HG03045 (cell line): ENCODE measurements around the gene POU2F1.

ENCODE experiments used
- ATAC-seq: cut with Tn5 transposase; IDR thresholded peaks from one replicate; pipeline ENCODE4 v1.9.1; 2021; ENCODE audit warnings: mild to moderate bottlenecking, moderate library complexity; ENCODE audit not compliant: unreplicated experiment

The POU2F1 gene

DNA sequence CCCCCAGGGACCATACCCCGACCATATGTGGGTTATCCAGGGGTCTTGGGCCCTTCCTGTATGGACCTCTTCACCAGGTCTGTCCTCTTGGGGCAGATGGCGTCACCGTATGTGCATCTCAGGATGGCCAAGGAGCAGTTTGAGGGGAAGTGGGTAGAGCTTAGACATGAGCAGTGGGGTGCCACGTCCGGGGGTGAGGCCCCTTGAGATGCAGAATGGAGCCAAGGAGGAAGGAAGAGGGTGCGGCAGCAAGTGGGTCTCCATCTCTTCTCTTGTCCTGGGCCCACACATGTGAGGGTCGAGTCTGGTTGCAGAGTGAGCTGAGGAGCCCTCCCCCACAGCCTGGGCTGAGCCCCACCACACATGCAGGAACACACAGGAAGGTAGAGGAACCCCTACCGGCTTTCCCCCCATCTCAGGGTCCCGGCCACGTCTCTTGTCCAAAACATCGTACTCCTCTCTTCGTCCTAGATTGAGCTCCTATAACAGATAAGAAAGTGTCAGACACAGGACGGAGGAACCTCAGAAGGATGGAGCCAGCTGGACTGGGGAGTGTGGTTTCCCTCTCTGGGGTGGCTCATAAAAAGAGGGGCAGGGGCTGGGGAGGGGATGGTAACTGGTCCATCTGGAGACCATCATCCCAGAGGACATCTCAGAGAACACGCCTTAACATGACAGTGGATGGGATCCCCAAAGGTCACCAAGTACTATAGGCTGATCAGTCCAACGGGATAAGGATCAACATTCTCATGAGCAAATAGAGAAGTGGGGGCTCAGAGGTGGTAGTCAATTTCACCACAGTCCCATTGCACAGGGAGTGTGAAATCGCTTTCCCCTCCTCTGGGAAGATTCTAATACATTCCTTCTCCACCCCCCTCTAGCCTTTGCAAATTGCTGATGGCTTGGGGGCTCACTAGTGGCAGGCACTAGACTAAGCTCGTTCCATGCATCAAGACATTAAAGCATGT, 217.8 kb downstream of the POU2F1 start:
- ATAC-seq: no peak

DNA sequence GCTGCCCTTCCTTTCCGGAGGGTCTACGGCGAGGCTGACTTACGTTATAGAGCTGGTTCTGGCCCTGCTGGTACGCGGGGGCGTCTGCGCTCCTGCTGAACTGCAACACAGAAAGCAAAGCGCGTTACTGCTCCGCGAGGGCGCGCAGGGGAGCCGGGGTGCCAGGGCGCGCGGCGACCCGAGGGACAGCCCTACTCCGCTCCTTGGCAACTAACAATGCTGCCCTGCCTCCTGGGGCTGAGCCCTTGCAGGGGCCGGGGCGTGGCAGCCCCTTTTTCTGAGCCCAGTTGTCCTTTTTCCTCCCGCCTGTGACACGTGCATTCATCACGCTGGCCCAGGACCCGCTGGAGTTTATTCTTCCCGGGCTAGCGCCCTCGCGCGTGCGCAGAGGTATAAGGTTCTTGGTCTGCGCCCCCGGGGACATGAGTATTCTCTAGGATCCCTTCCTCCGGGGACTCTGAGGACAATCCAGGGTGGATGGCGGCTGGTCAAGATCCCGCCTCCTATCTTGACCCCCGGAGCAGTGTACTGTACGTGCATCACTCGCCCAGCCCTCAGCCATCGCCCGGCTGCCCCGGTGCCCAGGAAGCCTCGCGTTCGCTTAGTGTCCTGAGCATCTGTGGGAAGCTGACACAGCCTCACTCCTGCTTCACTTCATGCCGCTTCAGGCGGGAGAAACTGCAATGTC, 218.8 kb downstream of the POU2F1 start:
- no peak for ATAC-seq

- ATAC-seq: no peak
Observed at GRCh38 chr1:167440345-167440744, 219.7 kb downstream of the POU2F1 start.

- no peak for ATAC-seq
Observed at GRCh38 chr1:167440776-167441175, 220.1 kb downstream of the POU2F1 start.

DNA sequence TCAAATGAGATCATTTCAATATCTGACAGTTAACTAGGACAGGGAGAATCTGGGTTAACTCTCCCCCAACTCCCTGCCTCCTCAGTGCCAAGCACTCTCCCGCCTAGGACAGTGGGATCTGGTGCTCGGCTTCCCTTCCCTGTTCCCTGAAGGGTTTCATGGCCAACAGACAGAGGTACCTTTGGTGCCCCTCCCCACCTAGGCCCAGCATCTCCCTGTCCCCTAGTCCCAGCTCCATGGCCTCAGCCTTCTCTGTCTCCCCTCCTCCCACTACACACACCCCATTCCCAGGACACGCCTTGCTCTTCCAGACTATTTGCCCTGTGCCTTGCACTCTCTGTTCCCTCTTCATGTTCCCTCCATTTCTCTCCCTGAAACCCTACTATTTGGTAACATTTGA, 220.5 kb downstream of the POU2F1 start:
- ATAC-seq: no peak

DNA sequence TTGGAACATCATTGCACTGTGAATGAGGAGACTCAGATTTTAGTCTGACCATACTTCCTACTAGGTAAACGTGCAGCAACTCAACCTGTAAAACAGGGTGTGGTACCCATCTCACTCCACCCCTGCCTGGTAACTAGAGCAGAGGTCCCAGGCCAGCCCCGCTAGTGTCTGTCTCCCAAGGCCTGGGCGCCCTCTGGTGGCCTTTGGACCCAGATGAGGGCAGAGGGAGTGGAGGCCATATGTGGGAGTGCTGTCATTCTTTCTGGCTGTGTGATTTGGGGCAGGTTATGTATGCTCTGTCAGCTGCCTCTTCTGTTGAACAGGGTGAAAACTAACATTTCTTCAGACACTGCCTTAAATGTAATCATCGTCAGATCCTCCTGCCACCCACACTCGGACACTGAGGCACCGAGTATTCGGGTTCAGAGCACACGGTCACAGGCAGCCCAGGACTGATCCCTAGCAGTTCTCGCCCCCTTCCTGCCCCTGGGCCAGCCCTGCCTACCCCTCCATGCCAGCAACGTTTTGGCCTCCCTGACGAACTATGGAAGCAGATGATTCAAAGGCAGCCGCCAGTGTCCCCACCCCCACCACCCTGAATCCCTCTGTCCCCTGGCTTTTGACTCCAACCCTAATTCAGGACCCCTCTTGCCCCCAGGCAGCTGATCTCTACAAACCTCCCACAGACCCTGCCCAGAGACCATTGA, 221.6 kb downstream of the POU2F1 start:
- ATAC-seq: peak; percentile 85

DNA sequence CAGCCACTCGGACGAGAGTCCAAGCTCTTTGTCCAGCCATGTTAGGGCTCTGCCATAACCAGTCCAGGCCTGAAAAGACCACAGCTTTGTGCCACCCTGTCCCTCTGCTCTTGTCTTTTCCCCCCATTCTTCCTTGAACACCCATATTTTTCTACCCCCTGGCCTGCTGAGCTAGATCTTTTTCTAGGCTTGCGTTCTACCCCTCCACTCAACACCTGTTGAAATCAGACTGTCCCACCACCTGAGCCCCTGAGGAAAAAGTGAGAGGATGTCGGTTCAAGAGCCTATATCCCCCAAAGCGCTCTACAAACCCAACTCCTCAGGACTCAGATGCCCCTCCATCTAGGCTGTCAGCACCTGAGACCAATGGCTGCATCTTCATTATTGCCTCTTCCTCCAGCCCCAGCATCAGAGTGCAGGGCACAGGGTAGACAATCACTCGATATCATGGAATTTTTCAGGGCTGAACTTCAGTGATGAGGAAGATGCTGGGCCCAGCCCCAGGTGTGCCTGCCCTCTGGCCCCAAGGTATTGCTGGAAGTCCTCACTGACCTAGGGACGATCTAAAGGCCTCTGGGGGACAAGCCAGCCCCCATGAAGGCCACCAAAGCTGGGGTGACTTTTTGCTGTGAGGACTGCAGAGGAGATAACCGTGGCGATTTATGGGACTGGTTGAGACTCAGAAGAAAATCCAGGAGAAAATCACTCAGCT, 222.3 kb downstream of the POU2F1 start:
- ATAC-seq: no peak

GRCh38 chr1:167443757-167444156, 223.1 kb downstream of the POU2F1 start:
- ATAC-seq: no peak

DNA sequence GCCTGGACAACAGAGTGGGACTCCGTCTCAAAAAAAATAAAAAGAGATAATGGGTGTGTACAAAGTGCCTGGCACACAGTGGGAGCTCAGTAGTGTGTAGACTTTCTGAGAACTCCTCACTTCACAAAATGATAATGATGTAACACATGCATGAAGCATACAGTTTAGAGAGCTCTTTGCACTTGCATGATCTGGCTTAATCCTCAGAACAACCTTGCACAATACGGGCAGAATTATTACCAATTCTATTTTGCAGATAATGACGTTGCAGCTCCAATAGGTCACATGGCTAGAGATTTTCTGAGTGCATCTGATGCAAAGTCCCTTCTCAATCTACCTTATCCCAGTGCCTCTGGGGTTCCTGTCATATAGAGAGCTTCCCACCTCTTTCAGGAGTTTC, 226.3 kb downstream of the POU2F1 start:
- ATAC-seq: no peak

DNA sequence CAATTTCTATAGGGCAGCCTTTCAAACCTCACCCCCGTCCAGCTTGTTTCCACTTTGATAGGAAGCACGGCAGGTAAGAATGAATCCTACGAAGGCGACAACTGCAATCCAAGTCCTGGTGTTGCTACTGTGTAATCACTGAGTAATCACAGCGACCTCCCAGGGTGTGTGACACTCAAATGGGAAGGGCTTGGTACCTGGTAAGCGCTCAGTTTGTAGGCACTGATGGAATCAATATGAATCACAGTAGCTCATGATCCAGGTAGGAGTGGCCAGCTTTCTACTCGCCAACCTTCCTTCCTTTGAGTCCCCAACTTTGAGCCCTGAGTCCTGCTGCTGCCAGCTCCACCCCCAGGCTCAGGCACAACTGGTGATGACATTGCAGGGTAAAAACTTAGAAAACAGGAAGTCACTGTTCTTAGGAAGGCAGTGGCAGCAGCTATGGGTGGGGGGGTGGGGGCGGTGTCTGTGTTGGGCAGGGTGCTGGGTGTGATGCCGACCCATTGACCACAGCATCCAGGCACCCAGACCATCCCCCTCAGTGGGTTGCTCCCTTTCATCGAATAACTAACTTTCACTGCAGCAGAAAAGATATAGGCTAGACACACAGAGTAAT, 226.9 kb downstream of the POU2F1 start:
- no peak for ATAC-seq

DNA sequence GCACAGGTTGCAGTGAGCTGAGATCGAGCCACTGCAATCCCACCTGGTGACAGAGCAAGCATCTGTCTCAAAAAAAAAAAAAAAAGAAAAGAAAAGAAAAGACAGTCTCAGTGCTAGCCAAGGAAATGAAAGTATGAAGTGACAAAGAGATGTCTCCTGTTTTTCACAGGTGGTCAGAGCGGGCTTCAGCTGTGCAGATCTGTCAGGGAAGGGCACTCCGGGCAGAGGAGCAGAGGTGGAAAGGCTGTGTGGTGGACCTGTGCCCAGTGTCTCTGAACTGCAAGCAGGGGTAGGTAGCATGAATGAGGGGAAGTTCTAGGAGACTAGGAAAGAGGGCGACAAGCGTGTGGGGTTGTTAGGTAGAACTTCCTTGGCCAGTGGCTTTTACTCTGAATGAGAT, 230.2 kb downstream of the POU2F1 start:
- ATAC-seq: no peak

GRCh38 chr1:167452483-167452882, 231.8 kb downstream of the POU2F1 start:
- no peak for ATAC-seq

DNA sequence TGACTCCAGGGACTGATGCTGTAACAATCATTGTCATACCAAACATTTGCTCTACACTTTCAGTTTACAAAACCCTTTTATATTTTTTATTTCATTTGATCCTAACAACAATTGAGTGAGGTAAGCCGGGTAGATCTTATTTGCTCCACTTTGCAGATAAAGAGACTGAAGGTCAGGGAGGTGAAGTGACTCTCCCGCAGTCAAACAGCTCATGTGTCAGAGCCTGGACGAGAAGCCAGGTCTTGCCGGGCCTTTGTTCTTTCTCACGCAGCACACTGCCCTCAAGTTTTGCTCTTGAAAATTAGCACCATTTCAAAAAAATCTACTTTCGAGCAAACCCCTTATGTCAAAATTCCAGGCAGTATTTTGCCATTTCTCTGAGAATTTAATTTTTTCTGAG, 232.4 kb downstream of the POU2F1 start:
- ATAC-seq: no peak

DNA sequence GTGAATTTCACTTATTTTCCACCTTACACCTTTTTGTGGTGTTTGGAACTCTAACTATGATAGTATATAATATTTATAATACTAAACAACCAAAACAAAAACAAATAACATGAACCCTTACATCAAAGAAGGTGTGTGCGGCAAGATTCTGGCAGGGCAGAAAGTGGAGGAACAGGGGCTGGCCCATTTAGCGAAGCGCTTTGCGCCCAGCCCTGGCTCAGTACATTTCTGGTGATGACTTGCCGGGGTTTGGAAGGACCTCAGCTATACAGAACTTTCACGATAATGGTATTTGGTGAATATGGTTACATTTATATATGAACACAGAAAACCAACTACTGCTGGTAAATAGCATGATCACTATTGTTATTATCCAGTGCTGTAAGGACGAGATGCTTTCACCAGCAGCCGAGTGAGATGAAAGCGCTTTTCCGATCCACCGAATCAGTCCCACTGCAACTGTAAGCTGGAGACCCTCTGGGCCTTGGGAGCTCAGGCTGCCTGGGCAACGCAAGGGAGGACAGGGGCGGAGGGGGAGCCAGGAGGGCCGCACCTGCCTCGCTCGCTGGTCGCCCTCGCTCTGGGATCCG, 233.7 kb downstream of the POU2F1 start:
- ATAC-seq: no peak

DNA sequence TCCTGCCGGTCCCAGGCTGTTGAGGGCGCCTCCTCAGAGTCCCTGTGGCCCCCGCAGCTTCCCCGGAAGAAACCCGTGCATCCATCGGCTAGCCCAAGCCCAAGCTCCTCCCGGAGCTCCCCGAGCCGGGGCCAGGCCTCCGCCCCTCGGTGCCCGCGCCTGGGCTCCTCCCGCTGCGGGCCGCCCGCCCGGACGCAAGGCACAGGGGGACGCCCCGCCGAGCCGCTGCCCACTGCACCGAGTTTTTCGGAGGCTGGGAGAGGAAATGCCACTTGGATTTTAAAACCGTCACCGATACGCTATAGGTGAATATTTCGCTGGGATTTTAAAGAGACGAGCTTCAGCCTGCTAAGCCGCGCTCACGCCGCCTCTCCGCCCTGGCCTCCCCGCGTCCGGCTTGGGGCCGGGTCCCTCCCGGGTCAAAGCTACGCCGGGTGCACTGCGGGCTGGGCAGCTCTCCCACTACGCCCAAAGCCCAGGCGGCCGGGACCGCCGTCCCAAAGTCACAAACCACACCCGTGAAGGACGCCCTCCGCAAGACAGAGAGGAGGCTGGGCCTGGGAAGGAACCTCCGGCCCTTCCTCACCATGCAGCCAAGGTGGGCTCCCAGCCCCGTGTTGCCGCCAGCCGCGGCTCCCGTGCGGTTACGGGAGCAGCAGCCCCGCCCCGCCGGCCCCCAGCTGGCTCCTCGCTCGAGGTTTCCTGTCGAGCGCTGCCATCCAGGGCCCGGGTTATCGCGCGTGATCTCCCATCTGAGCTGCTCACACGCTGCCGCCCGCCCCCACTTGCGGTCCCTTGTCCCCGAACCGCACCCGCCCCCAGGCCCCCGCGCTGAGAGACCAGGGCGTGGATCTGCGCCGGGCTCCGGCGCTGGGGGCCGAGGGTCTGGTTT, 234.5 kb downstream of the POU2F1 start:
- peak; percentile 71 for ATAC-seq

GRCh38 chr1:167455786-167456446, 235.2 kb downstream of the POU2F1 start:
- peak; percentile 42 for ATAC-seq

DNA sequence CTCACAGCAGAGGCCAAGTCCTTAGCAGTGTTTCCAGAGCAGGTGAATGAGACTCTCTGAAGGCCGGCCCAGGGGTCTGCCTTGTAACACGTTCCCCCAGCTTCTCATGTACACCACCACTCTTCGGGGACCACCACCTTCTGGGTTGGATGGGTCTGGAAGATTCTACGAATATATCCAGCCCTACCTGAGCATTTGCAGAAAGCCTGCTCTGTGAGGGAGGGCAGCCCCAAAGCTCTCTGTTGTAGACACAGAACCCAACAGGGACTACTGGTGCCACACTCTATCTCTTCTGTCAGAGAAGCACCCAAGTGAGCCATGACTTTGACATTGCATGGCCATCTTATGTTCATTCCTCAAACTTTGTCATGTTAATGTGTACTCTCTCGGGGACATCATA, 235.8 kb downstream of the POU2F1 start:
- no peak for ATAC-seq

DNA sequence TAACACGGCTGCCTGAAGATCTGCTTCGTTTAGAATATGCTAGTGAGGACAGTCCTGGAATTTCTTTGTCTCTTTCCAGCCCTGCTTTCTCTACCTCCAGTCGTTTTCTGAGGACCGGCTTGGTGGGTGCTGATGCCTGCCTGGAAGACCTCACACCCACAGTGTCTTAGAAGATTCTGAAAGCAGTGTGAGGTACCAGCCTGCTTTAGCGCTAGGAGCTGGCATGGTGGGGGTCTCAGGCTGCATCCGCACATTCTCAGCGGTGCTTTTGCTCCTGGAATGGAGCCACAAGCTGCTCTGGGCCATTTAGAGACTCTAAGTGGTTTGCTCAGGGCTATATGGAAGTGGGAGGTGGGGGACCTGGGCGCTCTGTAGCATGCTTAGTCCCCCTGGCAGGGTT, 236.2 kb downstream of the POU2F1 start:
- ATAC-seq: no peak
